ENCODE data around the gene CMTM6. TPM values are rescaled to one million over a fixed set of nuclear protein-coding genes. Genes with fewer than 3 reads are reported as not detected.

Gene CMTM6
- total RNA-seq, 1 donor from 2014 or later = 53.6 TPM

- TF ChIP-seq EZH2 (IDR thresholded peaks at IDR 0.05; ENCODE audit: insufficient read depth, low read length) (no peak), CTCF (IDR thresholded peaks at IDR 0.05; ENCODE audit: insufficient read depth, low read depth, low read length) (no peak)
- FAIRE-seq = no peak
- no peak overlapping the region for H3K27ac ChIP-seq (ENCODE audit: low read depth, low read length)
Observed at GRCh38 chr3:32450992-32451659, 51.5 kb downstream of the CMTM6 start.

GRCh38 chr3:32450426-32450825 lies 52.2 kb downstream of the CMTM6 start:
- H3K9ac ChIP-seq (ENCODE audit: low read length) = no peak overlapping the region
- peaks cover 6% of the 10 kb centered on the region for H3K4me1 Mint-ChIP-seq (ENCODE audit: low read depth, unreplicated experiment)
- peaks cover 4% of the 10 kb centered on the region for H3K36me3 ChIP-seq (ENCODE audit: insufficient read depth, low read length)
- H2AFZ ChIP-seq (ENCODE audit: low read depth, low read length) = no peak overlapping the region
- H3K9me3 Mint-ChIP-seq (ENCODE audit: unreplicated experiment) = peaks cover 2% of the 10 kb centered on the region
- H3K27me3 Mint-ChIP-seq (ENCODE audit: low read depth, unreplicated experiment) = no peaks in the 10 kb centered on the region
- H3K27ac Mint-ChIP-seq (ENCODE audit: unreplicated experiment) = no peak overlapping the region
- no peaks in the 10 kb centered on the region for H3K27me3 ChIP-seq (ENCODE audit: insufficient read depth, low read length)
- DNase-seq (ENCODE audit: low read depth) (no peak), FAIRE-seq (no peak)
- H3K4me1 ChIP-seq (ENCODE audit: insufficient read depth, low read length) = peaks cover 3% of the 10 kb centered on the region
- H3K4me2 ChIP-seq (ENCODE audit: low read length) = no peak overlapping the region
- H3K36me3 Mint-ChIP-seq (ENCODE audit: low read depth, unreplicated experiment) = peaks cover 19% of the 10 kb centered on the region
- no peaks in the 10 kb centered on the region for H3K79me2 ChIP-seq (ENCODE audit: insufficient read depth, low read length)
- H3K9me3 ChIP-seq (ENCODE audit: insufficient read depth, low read depth, low read length) = no peaks in the 10 kb centered on the region
- no peak for TF ChIP-seq CTCF (IDR thresholded peaks at IDR 0.05; ENCODE audit: insufficient read depth, low read depth, low read length)
- no peak for TF ChIP-seq EZH2 (IDR thresholded peaks at IDR 0.05; ENCODE audit: insufficient read depth, low read length)
- peaks cover 7% of the 10 kb centered on the region for H4K20me1 ChIP-seq (ENCODE audit: insufficient read depth, low read length)
- no peak overlapping the region for H3K27ac ChIP-seq (ENCODE audit: low read depth, low read length)
- no peak overlapping the region for H3K4me3 Mint-ChIP-seq (ENCODE audit: unreplicated experiment)
- no peak overlapping the region for H3K4me3 ChIP-seq (ENCODE audit: insufficient read depth, low read depth, low read length)

More at GRCh38 chr3:32450992-32451659, 51.5 kb downstream of the CMTM6 start:
- DNase-seq (ENCODE audit: low read depth) = no peak
- Histone ChIP-seq H3K4me2 (ENCODE audit: low read length) (no peak overlapping the region), H3K27me3 (ENCODE audit: insufficient read depth, low read length) (no peaks in the 10 kb centered on the region), H3K4me3 (ENCODE audit: insufficient read depth, low read depth, low read length) (no peak overlapping the region), H3K4me1 (ENCODE audit: insufficient read depth, low read length) (peaks cover 3% of the 10 kb centered on the region), H3K9me3 (ENCODE audit: insufficient read depth, low read depth, low read length) (no peaks in the 10 kb centered on the region), H3K79me2 (ENCODE audit: insufficient read depth, low read length) (no peaks in the 10 kb centered on the region), H4K20me1 (ENCODE audit: insufficient read depth, low read length) (peaks cover 7% of the 10 kb centered on the region), H3K36me3 (ENCODE audit: insufficient read depth, low read length) (peaks cover 4% of the 10 kb centered on the region), H3K9ac (ENCODE audit: low read length) (no peak overlapping the region), H2AFZ (ENCODE audit: low read depth, low read length) (no peak overlapping the region)
- peaks cover 19% of the 10 kb centered on the region for H3K36me3 Mint-ChIP-seq (ENCODE audit: low read depth, unreplicated experiment)
- peaks cover 6% of the 10 kb centered on the region for H3K4me1 Mint-ChIP-seq (ENCODE audit: low read depth, unreplicated experiment)
- no peak overlapping the region for H3K27ac Mint-ChIP-seq (ENCODE audit: unreplicated experiment)
- peaks cover 2% of the 10 kb centered on the region for H3K9me3 Mint-ChIP-seq (ENCODE audit: unreplicated experiment)
- H3K27me3 Mint-ChIP-seq (ENCODE audit: low read depth, unreplicated experiment) = no peaks in the 10 kb centered on the region
- no peak overlapping the region for H3K4me3 Mint-ChIP-seq (ENCODE audit: unreplicated experiment)

GRCh38 chr3:32449691-32450090 lies 53.0 kb downstream of the CMTM6 start:
- Histone ChIP-seq H3K79me2 (ENCODE audit: insufficient read depth, low read length) (no peaks in the 10 kb centered on the region), H3K9me3 (ENCODE audit: insufficient read depth, low read depth, low read length) (no peaks in the 10 kb centered on the region), H3K9ac (ENCODE audit: low read length) (no peak overlapping the region), H3K27ac (ENCODE audit: low read depth, low read length) (no peak overlapping the region), H3K4me2 (ENCODE audit: low read length) (no peak overlapping the region), H3K4me3 (ENCODE audit: insufficient read depth, low read depth, low read length) (no peak overlapping the region), H3K27me3 (ENCODE audit: insufficient read depth, low read length) (no peaks in the 10 kb centered on the region), H3K4me1 (ENCODE audit: insufficient read depth, low read length) (peaks cover 3% of the 10 kb centered on the region), H2AFZ (ENCODE audit: low read depth, low read length) (no peak overlapping the region), H4K20me1 (ENCODE audit: insufficient read depth, low read length) (peaks cover 7% of the 10 kb centered on the region), H3K36me3 (ENCODE audit: insufficient read depth, low read length) (peaks cover 4% of the 10 kb centered on the region)
- TF ChIP-seq CTCF (IDR thresholded peaks at IDR 0.05; ENCODE audit: insufficient read depth, low read depth, low read length) = no peak
- no peak for TF ChIP-seq EZH2 (IDR thresholded peaks at IDR 0.05; ENCODE audit: insufficient read depth, low read length)
- Mint-ChIP-seq H3K9me3 (ENCODE audit: unreplicated experiment) (peaks cover 2% of the 10 kb centered on the region), H3K4me1 (ENCODE audit: low read depth, unreplicated experiment) (peaks cover 6% of the 10 kb centered on the region), H3K27ac (ENCODE audit: unreplicated experiment) (no peak overlapping the region), H3K36me3 (ENCODE audit: low read depth, unreplicated experiment) (peaks cover 19% of the 10 kb centered on the region), H3K4me3 (ENCODE audit: unreplicated experiment) (no peak overlapping the region), H3K27me3 (ENCODE audit: low read depth, unreplicated experiment) (no peaks in the 10 kb centered on the region)
- FAIRE-seq = no peak
- DNase-seq (ENCODE audit: low read depth) = no peak

Data from astrocyte (in vitro differentiated cells and primary cell).